ENCODE measurements around the gene STXBP5L.
"Not testable (repeated sequence)": the region's sequence is repeated elsewhere in the genome, so short reads cannot be mapped to it uniquely, and the experiment has no call there.

The STXBP5L gene

GRCh38 chr3:120908030-120908794, at the start of gene STXBP5L:
TSS of gene STXBP5L (plus strand) at chr3:120908205. CDS start at chr3:120909579, 1,374 bp downstream.
- DNase-seq: peak; percentile 46

- no peak for DNase-seq
Measured at GRCh38 chr3:120858521-120858920, 49.5 kb upstream of the STXBP5L start.

GRCh38 chr3:120864541-120864940, 43.5 kb upstream of the STXBP5L start:
- DNase-seq: no peak

GRCh38 chr3:120875507-120875906, 32.5 kb upstream of the STXBP5L start:
- DNase-seq: no peak

GRCh38 chr3:120875989-120876388, 32.0 kb upstream of the STXBP5L start:
- DNase-seq: no peak

- no peak for DNase-seq
Measured at GRCh38 chr3:120879411-120879810, 28.6 kb upstream of the STXBP5L start.

GRCh38 chr3:120892921-120893320, 15.1 kb upstream of the STXBP5L start:
- no peak for DNase-seq

GRCh38 chr3:120894316-120895057, 13.5 kb upstream of the STXBP5L start:
- DNase-seq: no peak

- DNase-seq: not testable (repeated sequence)
Measured at GRCh38 chr3:120901716-120902115, 6.3 kb upstream of the STXBP5L start.

GRCh38 chr3:120903221-120903620, 4.8 kb upstream of the STXBP5L start:
- DNase-seq: no peak

GRCh38 chr3:120907659-120908029, 361 bp upstream of the STXBP5L start:
- no peak for DNase-seq

GRCh38 chr3:120908795-120909601, 993 bp downstream of the STXBP5L start:
- DNase-seq: no peak

- no peak for DNase-seq
Measured at GRCh38 chr3:120909602-120909878, 1.5 kb downstream of the STXBP5L start.

GRCh38 chr3:120926146-120926545, 18.1 kb downstream of the STXBP5L start:
- DNase-seq: no peak

- DNase-seq: no peak
Measured at GRCh38 chr3:120928991-120929390, 21.0 kb downstream of the STXBP5L start.

GRCh38 chr3:120931593-120931992, 23.6 kb downstream of the STXBP5L start:
- no peak for DNase-seq

GRCh38 chr3:120956143-120956542, 48.1 kb downstream of the STXBP5L start:
- DNase-seq: no peak

GRCh38 chr3:120982608-120983320, 74.8 kb downstream of the STXBP5L start:
- no peak for DNase-seq

- no peak for DNase-seq
Measured at GRCh38 chr3:120983321-120983665, 75.3 kb downstream of the STXBP5L start.

- no peak for DNase-seq
Measured at GRCh38 chr3:120983841-120984240, 75.8 kb downstream of the STXBP5L start.

- no peak for DNase-seq
Measured at GRCh38 chr3:120985242-120985641, 77.2 kb downstream of the STXBP5L start.

GRCh38 chr3:120988994-120989393, 81.0 kb downstream of the STXBP5L start:
- no peak for DNase-seq

- DNase-seq: no peak
Measured at GRCh38 chr3:121018917-121019321, 110.9 kb downstream of the STXBP5L start.
